Tibial nerve (tissue), 4 donors: ENCODE data around the gene GALM. TPM values are rescaled to one million over a fixed set of nuclear protein-coding genes. Genes with fewer than 3 reads are reported as not detected.

ENCODE experiments used
- DNase-seq, 2 donors: peaks; one replicate each; pipeline ENCODE4 v3.0.0-alpha.2; 2019; ENCODE audit warnings: low spot score in 2 of 2
- H3K27ac ChIP-seq, 4 donors: fragments of 200-600 bp; sonication (generic) in 3 of 4; one replicate each; pipeline ENCODE4 v1.5.1; 2017 to 2019; ENCODE audit warnings: mild to moderate bottlenecking in 1 of 4
- H3K27me3 ChIP-seq, 2 donors: fragments of 200-600 bp; sonication (generic) in 1 of 2; one replicate each; pipeline versions ENCODE4 v1.5.1 to v1.6.0; 2017 to 2019
- H3K36me3 ChIP-seq, 3 donors: fragments of 200-600 bp; sonication (generic); one replicate each; pipeline ENCODE4 v1.5.1; 2018 to 2019
- H3K4me1 ChIP-seq, 4 donors: fragments of 200-600 bp; sonication (generic) in 3 of 4; one replicate each; pipeline ENCODE4 v1.5.1; 2017 to 2019
- H3K4me3 ChIP-seq, 4 donors: fragments of 200-600 bp; sonication (generic) in 3 of 4; one replicate each; pipeline ENCODE4 v1.5.1; 2017 to 2019; ENCODE audit warnings: mild to moderate bottlenecking in 1 of 4, moderate library complexity in 1 of 4
- H3K9me3 ChIP-seq, 4 donors: fragments of 200-600 bp; sonication (generic) in 3 of 4; one replicate each; pipeline ENCODE4 v1.5.1; 2017 to 2019
- CTCF ChIP-seq, 5 experiments: fragments of 200-600 bp in 3 of 5; fragments of 450-650 bp in 2 of 5; sonication (generic) in 3 of 5; IDR thresholded peaks; one replicate each; pipeline ENCODE4 v1.5.1; 2016 to 2019; ENCODE audit warnings: antibody characterized with exemption in 5 of 5, mild to moderate bottlenecking in 3 of 5, moderate library complexity in 2 of 5
- EP300 ChIP-seq, 2 donors: sonication (generic); formaldehyde crosslinking; IDR thresholded peaks; one replicate each; pipeline ENCODE4 v1.6.1; 2017; ENCODE audit warnings: antibody characterized with exemption in 2 of 2, mild to moderate bottlenecking in 1 of 2
- POLR2A ChIP-seq, 2 donors: fragments of 450-650 bp; IDR thresholded peaks; one replicate each; pipeline ENCODE4 v1.6.1; 2017; ENCODE audit warnings: antibody characterized with exemption in 2 of 2, mild to moderate bottlenecking in 2 of 2, moderate library complexity in 2 of 2
- WGBS, 2 donors: methylation state at CpG; one replicate each; pipeline ENCODE4 v1.1.5; 2018; 5-methylcytosine and 5-hydroxymethylcytosine counted together
- total RNA-seq, 4 donors: library from RNA; depleted of rRNA; stranded (reverse); fragments of >200 nt; gene quantifications; one replicate each; pipeline ENCODE4 v1.1.0, GENCODE V29; 2016

The GALM gene
- total RNA-seq, 4 donors from 2014 or later: 20.7 to 57.9 (median 34.2) TPM

GRCh38 chr2:38763728-38764127 is 97.8 kb downstream of the GALM start:
- Histone ChIP-seq H3K27me3 (no peaks in the 10 kb centered on the region), H3K9me3 (no peaks in the 10 kb centered on the region), H3K36me3 (no peaks in the 10 kb centered on the region), H3K4me1 (no peaks in the 10 kb centered on the region), H3K27ac (no peak overlapping the region), H3K4me3 (no peak overlapping the region)
- no peak for DNase-seq
- WGBS, 2 donors: 96 to 97% methylated on average over 4 of the region's 4 CpGs
- no peak for TF ChIP-seq CTCF (IDR thresholded peaks at IDR 0.05)

- Histone ChIP-seq H3K4me3 (no peak overlapping the region), H3K9me3 (no peaks in the 10 kb centered on the region), H3K27ac (no peak overlapping the region), H3K27me3 (no peaks in the 10 kb centered on the region), H3K4me1 (no peaks in the 10 kb centered on the region), H3K36me3 (no peaks in the 10 kb centered on the region)
- no peak for DNase-seq
- 58% methylated on average over 4 of the region's 4 CpGs for WGBS, 2 donors
- TF ChIP-seq EP300 (IDR thresholded peaks at IDR 0.05) (no peak), POLR2A (IDR thresholded peaks at IDR 0.05) (no peak), CTCF (IDR thresholded peaks at IDR 0.05) (no peak)
Measured at GRCh38 chr2:38765149-38765548, 99.2 kb downstream of the GALM start.

GRCh38 chr2:38765551-38765950 is 99.6 kb downstream of the GALM start:
- no peak for TF ChIP-seq CTCF (IDR thresholded peaks at IDR 0.05)
- no peaks in the 10 kb centered on the region for H3K36me3 ChIP-seq
- no peak overlapping the region for H3K27ac ChIP-seq
- no peak overlapping the region for H3K4me3 ChIP-seq
- 86 to 88% methylated on average over 5 of the region's 5 CpGs for WGBS, 2 donors
- no peaks in the 10 kb centered on the region for H3K4me1 ChIP-seq
- DNase-seq: no peak
- H3K27me3 ChIP-seq: no peaks in the 10 kb centered on the region
- no peaks in the 10 kb centered on the region for H3K9me3 ChIP-seq

- Histone ChIP-seq H3K4me1 (peaks cover 0 to 5% (median 0%) of the 10 kb centered on the region in 4 donors), H3K27ac (no peak overlapping the region)
Measured at GRCh38 chr2:38771632-38772031, 105.7 kb downstream of the GALM start.

More at GRCh38 chr2:38771632-38772031, 105.7 kb downstream of the GALM start:
- TF ChIP-seq CTCF (IDR thresholded peaks at IDR 0.05) (no peak), POLR2A (IDR thresholded peaks at IDR 0.05) (no peak), EP300 (IDR thresholded peaks at IDR 0.05) (no peak)
- 51 to 59% methylated on average over 5 of the region's 5 CpGs for WGBS, 2 donors
- no peak for DNase-seq
- no peaks in the 10 kb centered on the region for H3K9me3 ChIP-seq
- H3K36me3 ChIP-seq: no peaks in the 10 kb centered on the region
- no peak overlapping the region for H3K4me3 ChIP-seq
- H3K27me3 ChIP-seq: no peaks in the 10 kb centered on the region
